GM12892 (cell line): Measurements from ENCODE around the gene RMDN3.

Experiments
- POLR2A ChIP-seq: IDR thresholded peaks from 2 replicates; pipeline ENCODE4 v1.6.1; 2011; ENCODE audit warnings: low read depth, low read length, control low read depth
- POLR2AphosphoS5 ChIP-seq: IDR thresholded peaks from 2 replicates; pipeline ENCODE4 v1.6.1; 2011; ENCODE audit warnings: low read depth, low read length, control low read depth

- TF ChIP-seq POLR2AphosphoS5, result no peak
- no peak for TF ChIP-seq POLR2A
These were observed 15.2 kb upstream of the RMDN3 start for GRCh38 chr15:40770147-40770721.
